Measurements from ENCODE around the gene OLIG1. TPM values are rescaled to one million over a fixed set of nuclear protein-coding genes. Genes with fewer than 3 reads are reported as not detected.
A peak's percentile ranks its signal among the peaks of the same experiment; 100 is the strongest.

OLIG1 gene
- polyA plus RNA-seq, 3 donors, result 20.0 to 51.0 (median 40.7) TPM

DNA sequence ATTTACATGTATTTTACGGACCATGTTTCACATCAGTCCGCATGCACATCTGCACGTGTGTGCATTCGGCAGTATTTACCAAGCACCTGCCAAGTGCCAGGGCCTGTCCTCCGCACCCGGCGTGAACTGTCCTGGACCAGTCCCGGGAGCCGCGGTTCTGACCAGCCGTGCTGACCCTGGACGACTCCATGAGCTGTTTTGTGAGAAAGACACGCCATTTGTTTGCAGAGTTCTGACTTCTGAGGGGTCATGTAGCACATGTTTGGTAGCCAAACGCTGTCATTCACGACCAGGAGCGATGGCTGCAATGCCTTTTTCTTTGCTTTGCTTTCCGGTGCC lies 47.5 kb upstream of the OLIG1 start:
- intact Hi-C loops (cut with micrococcal nuclease), result loop anchor here in 1 of 2 donors (10.0 kb wide), 1 partner anchor 172 kb away; no protein-coding TSS in a partner anchor
- Histone ChIP-seq H4K20me1 (ENCODE audit: insufficient read depth, low read length) (peaks cover 22% of the 10 kb centered on the region), H3K4me2 (replicated peaks; ENCODE audit: extremely low read depth, low read length, poor library complexity, severe bottlenecking) (peak overlapping the region; percentile 78), H3K4me3 (replicated peaks in 1 of 3; ENCODE audit: low read depth in 2 of 3, low read length in 3 of 3) (peak overlapping the region in 1 of 3 experiments; percentile 69), H3K36me3 (replicated peaks in 1 of 2; ENCODE audit: control insufficient read depth in 1 of 2, insufficient read depth in 2 of 2, low read length in 2 of 2) (no peaks in the 10 kb centered on the region), H3K79me2 (ENCODE audit: insufficient read depth, low read length) (no peaks in the 10 kb centered on the region), H3K4me1 (ENCODE audit: control insufficient read depth in 1 of 2, insufficient read depth in 2 of 2, low read length in 2 of 2) (peaks cover 72 to 81% of the 10 kb centered on the region in 2 donors), H3K27me3 (ENCODE audit: control insufficient read depth in 2 of 2, insufficient read depth in 2 of 2, low read length in 2 of 2) (peaks cover 62 to 98% of the 10 kb centered on the region in 2 donors), H2AFZ (ENCODE audit: insufficient read depth, low read depth, low read length, poor library complexity, severe bottlenecking) (peak overlapping the region; percentile 69), H3K9ac (ENCODE audit: insufficient read depth, low read length, poor library complexity, severe bottlenecking) (peak overlapping the region; percentile 43), H3K9me3 (replicated peaks in 1 of 2; ENCODE audit: control insufficient read depth in 1 of 2, insufficient read depth in 1 of 2, low read length in 2 of 2) (peaks cover 5 to 33% of the 10 kb centered on the region in 2 donors), H3K27ac (ENCODE audit: low read depth in 1 of 2, low read length in 2 of 2) (no peak overlapping the region)
- peaks cover 80% of the 10 kb centered on the region for H3K4me1 Mint-ChIP-seq
- peaks cover 0 to 56% (median 44%) of the 10 kb centered on the region in 7 donors for H3K9me3 Mint-ChIP-seq
- H3K36me3 Mint-ChIP-seq, result peaks cover 38 to 56% of the 10 kb centered on the region in 2 donors
- peak overlapping the region; percentile 78 to 93 for H3K4me3 Mint-ChIP-seq
- TF ChIP-seq, protein P1, sequence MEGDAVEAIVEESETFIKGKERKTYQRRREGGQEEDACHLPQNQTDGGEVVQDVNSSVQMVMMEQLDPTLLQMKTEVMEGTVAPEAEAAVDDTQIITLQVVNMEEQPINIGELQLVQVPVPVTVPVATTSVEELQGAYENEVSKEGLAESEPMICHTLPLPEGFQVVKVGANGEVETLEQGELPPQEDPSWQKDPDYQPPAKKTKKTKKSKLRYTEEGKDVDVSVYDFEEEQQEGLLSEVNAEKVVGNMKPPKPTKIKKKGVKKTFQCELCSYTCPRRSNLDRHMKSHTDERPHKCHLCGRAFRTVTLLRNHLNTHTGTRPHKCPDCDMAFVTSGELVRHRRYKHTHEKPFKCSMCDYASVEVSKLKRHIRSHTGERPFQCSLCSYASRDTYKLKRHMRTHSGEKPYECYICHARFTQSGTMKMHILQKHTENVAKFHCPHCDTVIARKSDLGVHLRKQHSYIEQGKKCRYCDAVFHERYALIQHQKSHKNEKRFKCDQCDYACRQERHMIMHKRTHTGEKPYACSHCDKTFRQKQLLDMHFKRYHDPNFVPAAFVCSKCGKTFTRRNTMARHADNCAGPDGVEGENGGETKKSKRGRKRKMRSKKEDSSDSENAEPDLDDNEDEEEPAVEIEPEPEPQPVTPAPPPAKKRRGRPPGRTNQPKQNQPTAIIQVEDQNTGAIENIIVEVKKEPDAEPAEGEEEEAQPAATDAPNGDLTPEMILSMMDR (IDR thresholded peaks at IDR 0.05), result no peak
- 15% methylated on average over 17 of the region's 17 CpGs for WGBS (ENCODE audit: insufficient coverage)
- peaks cover 90 to 100% (median 92%) of the 10 kb centered on the region in 3 donors for H3K27me3 Mint-ChIP-seq (ENCODE audit: low read depth in 3 of 3)
- peak overlapping the region in 4 of 7 donors; percentile 15 to 85 (median 54) for H3K27ac Mint-ChIP-seq
- DNase-seq, result no peak

DNA sequence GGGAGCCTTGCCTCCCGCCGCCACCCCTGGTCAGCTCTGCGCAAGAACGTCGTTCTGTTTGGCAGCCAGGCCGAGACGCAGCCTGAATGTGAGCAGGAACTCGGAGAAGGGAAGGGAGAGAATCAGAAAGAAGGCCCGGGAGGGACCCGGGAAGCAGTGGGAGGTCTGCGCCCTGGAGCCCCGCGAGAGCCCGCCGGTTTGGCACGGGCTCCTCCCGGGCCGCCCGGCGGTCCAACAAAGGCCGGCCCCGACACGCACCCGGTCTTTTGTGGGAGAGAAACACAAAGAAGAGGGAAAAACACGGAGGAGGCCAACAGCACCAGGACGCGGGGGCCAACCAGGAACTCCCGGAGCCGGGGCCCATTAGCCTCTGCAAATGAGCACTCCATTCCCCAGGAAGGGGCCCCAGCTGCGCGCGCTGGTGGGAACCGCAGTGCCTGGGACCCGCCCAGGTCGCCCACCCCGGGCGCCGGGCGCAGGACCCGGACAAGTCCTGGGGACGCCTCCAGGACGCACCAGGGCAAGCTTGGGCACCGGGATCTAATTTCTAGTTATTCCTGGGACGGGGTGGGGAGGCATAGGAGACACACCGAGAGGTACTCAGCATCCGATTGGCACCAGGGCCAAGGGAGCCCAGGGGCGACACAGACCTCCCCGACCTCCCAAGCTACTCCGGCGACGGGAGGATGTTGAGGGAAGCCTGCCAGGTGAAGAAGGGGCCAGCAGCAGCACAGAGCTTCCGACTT lies 46.9 kb upstream of the OLIG1 start:
- peaks cover 22% of the 10 kb centered on the region for H4K20me1 ChIP-seq (ENCODE audit: insufficient read depth, low read length)
- H3K27ac ChIP-seq (ENCODE audit: low read depth in 1 of 2, low read length in 2 of 2), result no peak overlapping the region
- H3K4me3 ChIP-seq (replicated peaks in 1 of 3; ENCODE audit: low read depth in 2 of 3, low read length in 3 of 3), result peak overlapping the region; percentile 1 to 69 (median 12)
- H3K27me3 ChIP-seq (ENCODE audit: control insufficient read depth in 2 of 2, insufficient read depth in 2 of 2, low read length in 2 of 2), result peaks cover 66 to 96% of the 10 kb centered on the region in 2 donors
- no peak for DNase-seq
- peaks cover 5 to 33% of the 10 kb centered on the region in 2 donors for H3K9me3 ChIP-seq (replicated peaks in 1 of 2; ENCODE audit: control insufficient read depth in 1 of 2, insufficient read depth in 1 of 2, low read length in 2 of 2)
- 1% methylated on average over 36 of the region's 52 CpGs for WGBS (ENCODE audit: insufficient coverage)
- intact Hi-C loops (cut with micrococcal nuclease), result loop anchor here in 1 of 2 donors (10.0 kb wide), 1 partner anchor 172 kb away; no protein-coding TSS in a partner anchor
- Mint-ChIP-seq H3K27me3 (ENCODE audit: low read depth in 3 of 3) (peaks cover 87 to 99% (median 92%) of the 10 kb centered on the region in 3 donors), H3K9me3 (peaks cover 0 to 56% (median 42%) of the 10 kb centered on the region in 7 donors), H3K4me3 (peak overlapping the region; percentile 81 to 93), H3K4me1 (peaks cover 83% of the 10 kb centered on the region), H3K27ac (peak overlapping the region in 4 of 7 donors; percentile 61 to 85 (median 70)), H3K36me3 (peaks cover 38 to 53% of the 10 kb centered on the region in 2 donors)
- TF ChIP-seq, protein P1 (IDR thresholded peaks at IDR 0.05), result no peak
- H2AFZ ChIP-seq (ENCODE audit: insufficient read depth, low read depth, low read length, poor library complexity, severe bottlenecking), result peak overlapping the region; percentile 69
- H3K36me3 ChIP-seq (replicated peaks in 1 of 2; ENCODE audit: control insufficient read depth in 1 of 2, insufficient read depth in 2 of 2, low read length in 2 of 2), result no peaks in the 10 kb centered on the region
- H3K4me1 ChIP-seq (ENCODE audit: control insufficient read depth in 1 of 2, insufficient read depth in 2 of 2, low read length in 2 of 2), result peaks cover 75 to 86% of the 10 kb centered on the region in 2 donors
- peak overlapping the region; percentile 43 for H3K9ac ChIP-seq (ENCODE audit: insufficient read depth, low read length, poor library complexity, severe bottlenecking)
- peak overlapping the region; percentile 78 for H3K4me2 ChIP-seq (replicated peaks; ENCODE audit: extremely low read depth, low read length, poor library complexity, severe bottlenecking)
- H3K79me2 ChIP-seq (ENCODE audit: insufficient read depth, low read length), result no peaks in the 10 kb centered on the region
